ENCODE data around the gene TM4SF1. TPM values are rescaled to one million over a fixed set of nuclear protein-coding genes. Genes with fewer than 3 reads are reported as not detected.
A peak's percentile ranks its signal among the peaks of the same experiment; 100 is the strongest.

Gene TM4SF1
- total RNA-seq, 1 experiment from 2014 or later: 535 TPM

GRCh38 chr3:149388531-149389417 is 11.3 kb upstream of the TM4SF1 start:
- peak overlapping the region; percentile 99 for H3K27ac ChIP-seq (ENCODE audit: low read length)
- intact Hi-C loops (cut with micrococcal nuclease): loop anchor here (5.0 kb wide), 1 partner anchor 266 kb away; no protein-coding TSS in a partner anchor
- ATAC-seq: peak; percentile 2; the same call in 1 of the 2 replicates
- no peaks in the 10 kb centered on the region for H3K27me3 ChIP-seq (ENCODE audit: low read length)
- BruUV-seq (replicated peaks): TSS peak; percentile 65
- H3K9me3 ChIP-seq (ENCODE audit: low read length): no peaks in the 10 kb centered on the region
- no peaks in the 10 kb centered on the region for H4K20me1 ChIP-seq (ENCODE audit: low read length)
- H3K9me2 ChIP-seq (replicated peaks; ENCODE audit: low read length): no peaks in the 10 kb centered on the region
- H3K4me3 ChIP-seq (ENCODE audit: low read length): no peak overlapping the region
- H3K4me1 ChIP-seq (ENCODE audit: insufficient read depth, low read length): peaks cover 80% of the 10 kb centered on the region
- peak overlapping the region; percentile 75 for H3K4me2 ChIP-seq (ENCODE audit: low read length)
- peak; percentile 82 for DNase-seq
- H3K36me3 ChIP-seq (ENCODE audit: low read depth, low read length): no peaks in the 10 kb centered on the region
- TF ChIP-seq EZH2phosphoT487 (IDR thresholded peaks at IDR 0.05; ENCODE audit: borderline replicate concordance, low read length) (no peak), EZH2 (IDR thresholded peaks at IDR 0.05; ENCODE audit: low read length, unreplicated experiment) (no peak)
- TF ChIP-seq, protein P1, sequence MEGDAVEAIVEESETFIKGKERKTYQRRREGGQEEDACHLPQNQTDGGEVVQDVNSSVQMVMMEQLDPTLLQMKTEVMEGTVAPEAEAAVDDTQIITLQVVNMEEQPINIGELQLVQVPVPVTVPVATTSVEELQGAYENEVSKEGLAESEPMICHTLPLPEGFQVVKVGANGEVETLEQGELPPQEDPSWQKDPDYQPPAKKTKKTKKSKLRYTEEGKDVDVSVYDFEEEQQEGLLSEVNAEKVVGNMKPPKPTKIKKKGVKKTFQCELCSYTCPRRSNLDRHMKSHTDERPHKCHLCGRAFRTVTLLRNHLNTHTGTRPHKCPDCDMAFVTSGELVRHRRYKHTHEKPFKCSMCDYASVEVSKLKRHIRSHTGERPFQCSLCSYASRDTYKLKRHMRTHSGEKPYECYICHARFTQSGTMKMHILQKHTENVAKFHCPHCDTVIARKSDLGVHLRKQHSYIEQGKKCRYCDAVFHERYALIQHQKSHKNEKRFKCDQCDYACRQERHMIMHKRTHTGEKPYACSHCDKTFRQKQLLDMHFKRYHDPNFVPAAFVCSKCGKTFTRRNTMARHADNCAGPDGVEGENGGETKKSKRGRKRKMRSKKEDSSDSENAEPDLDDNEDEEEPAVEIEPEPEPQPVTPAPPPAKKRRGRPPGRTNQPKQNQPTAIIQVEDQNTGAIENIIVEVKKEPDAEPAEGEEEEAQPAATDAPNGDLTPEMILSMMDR (conservative IDR thresholded peaks at IDR 0.05; ENCODE audit: low read depth, low read length): no peak
- POLR2A ChIA-PET (ENCODE audit: unreplicated experiment): interaction anchor here (0.5 to 3.2 kb wide), 4 partner anchors 11 to 1214 kb away, joined by 3 to 34 read pairs (median 6); partner anchors contain the start of gene TM4SF1
- no peaks in the 10 kb centered on the region for H3K79me2 ChIP-seq (ENCODE audit: low read length)
- peak overlapping the region; percentile 95 for H3K9ac ChIP-seq (ENCODE audit: low read length)
- peaks cover 28% of the 10 kb centered on the region for H3F3A ChIP-seq (ENCODE audit: low read length, unreplicated experiment)
- CTCF ChIA-PET: interaction anchor here (0.6 kb wide), 1 partner anchor 31 kb away, joined by 4 read pairs; no protein-coding TSS in a partner anchor
- no peak overlapping the region for H2AFZ ChIP-seq (ENCODE audit: low read length)

DNA sequence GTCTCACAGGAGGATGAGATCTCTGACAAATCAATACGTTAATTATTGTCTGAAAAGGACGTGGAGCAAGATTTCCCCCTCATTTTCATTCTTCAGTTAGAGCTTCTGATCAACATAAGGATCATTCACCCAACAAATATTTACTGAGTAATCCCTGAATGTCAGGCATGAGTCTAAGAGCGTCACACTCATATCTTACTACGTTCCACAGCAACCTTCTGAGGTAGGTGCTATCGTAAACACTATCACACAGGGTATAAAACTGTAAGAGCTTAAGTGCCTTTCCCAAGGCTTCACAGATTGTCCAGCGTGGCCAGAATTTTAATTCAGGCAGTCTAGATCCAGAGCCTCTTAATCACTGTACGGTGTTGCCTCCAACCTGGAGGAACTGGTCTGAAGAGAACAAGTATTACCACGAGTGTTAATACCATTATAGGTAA is 10.6 kb upstream of the TM4SF1 start:
- H3K9me3 ChIP-seq (ENCODE audit: low read length): no peaks in the 10 kb centered on the region
- H2AFZ ChIP-seq (ENCODE audit: low read length): no peak overlapping the region
- no peaks in the 10 kb centered on the region for H3K79me2 ChIP-seq (ENCODE audit: low read length)
- CTCF ChIA-PET: interaction anchor here (0.6 to 1.7 kb wide), 3 partner anchors 10 to 204 kb away, joined by 4 to 9 read pairs (median 4); partner anchors contain the start of gene TM4SF1
- no peaks in the 10 kb centered on the region for H3K9me2 ChIP-seq (replicated peaks; ENCODE audit: low read length)
- DNase-seq (peak; percentile 82), ATAC-seq (peak; percentile 1; the same call in 1 of the 2 replicates)
- POLR2A ChIA-PET (ENCODE audit: unreplicated experiment): interaction anchor here (1.6 to 3.2 kb wide), 2 partner anchors 10 to 15 kb away, joined by 9 to 34 read pairs; partner anchors contain the start of gene TM4SF1
- no peaks in the 10 kb centered on the region for H4K20me1 ChIP-seq (ENCODE audit: low read length)
- no peaks in the 10 kb centered on the region for H3K36me3 ChIP-seq (ENCODE audit: low read depth, low read length)
- peaks cover 28% of the 10 kb centered on the region for H3F3A ChIP-seq (ENCODE audit: low read length, unreplicated experiment)
- H3K4me2 ChIP-seq (ENCODE audit: low read length): peak overlapping the region; percentile 75
- H3K27ac ChIP-seq (ENCODE audit: low read length): peak overlapping the region; percentile 99
- peak overlapping the region; percentile 95 for H3K9ac ChIP-seq (ENCODE audit: low read length)
- peak overlapping the region; percentile 38; the same call in 1 of the 2 replicates for H3K4me3 ChIP-seq (ENCODE audit: low read length)
- H3K4me1 ChIP-seq (ENCODE audit: insufficient read depth, low read length): peaks cover 77% of the 10 kb centered on the region
- no peaks in the 10 kb centered on the region for H3K27me3 ChIP-seq (ENCODE audit: low read length)
- intact Hi-C loops (cut with micrococcal nuclease): loop anchor here (5.0 kb wide), 1 partner anchor 266 kb away; no protein-coding TSS in a partner anchor
- TF ChIP-seq EZH2phosphoT487 (IDR thresholded peaks at IDR 0.05; ENCODE audit: borderline replicate concordance, low read length) (no peak), EZH2 (IDR thresholded peaks at IDR 0.05; ENCODE audit: low read length, unreplicated experiment) (no peak)
- TF ChIP-seq, protein P1 (conservative IDR thresholded peaks at IDR 0.05; ENCODE audit: low read depth, low read length): no peak
- no TSS peak for BruUV-seq (replicated peaks)

All from PC-3 (cell line).